Measurements from ENCODE around the gene TSPAN14. TPM values are rescaled to one million over a fixed set of nuclear protein-coding genes. Genes with fewer than 3 reads are reported as not detected.

TSPAN14 gene
- total RNA-seq, 1 experiment from 2014 or later, result 46.8 TPM

DNA sequence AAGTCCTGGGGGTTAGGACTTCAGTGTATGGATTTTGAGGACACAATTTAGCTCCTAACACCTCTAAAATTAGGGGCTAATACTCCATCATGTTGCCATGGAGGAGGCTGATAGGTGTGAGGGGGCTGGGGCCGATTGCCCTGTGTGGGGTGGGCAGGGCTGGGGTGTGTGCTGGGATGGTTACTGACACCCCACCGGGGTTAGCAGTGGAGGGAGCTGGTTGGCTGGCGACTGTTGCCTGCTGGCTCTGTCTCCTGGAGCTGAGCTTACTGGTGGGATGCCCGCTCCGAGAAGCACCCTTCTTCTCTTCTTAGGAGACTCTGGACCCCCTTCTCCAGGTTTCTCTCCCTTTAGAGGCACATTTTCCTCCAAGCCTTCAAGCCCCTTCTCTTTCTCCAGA, 61.4 kb downstream of the TSPAN14 start:
- H3K36me3 Mint-ChIP-seq (ENCODE audit: insufficient read depth in 1 of 3, low read depth in 3 of 3), result peaks cover 33 to 79% (median 60%) of the 10 kb centered on the region in 3 experiments; a peak in 6 of 7 replicates
- H3K9me3 Mint-ChIP-seq, result no peaks in the 10 kb centered on the region
- peaks cover 7% of the 10 kb centered on the region in 2 experiments for H3K4me1 Mint-ChIP-seq
- H3K4me3 Mint-ChIP-seq, result no peak overlapping the region
- no peak overlapping the region for H3K23ac ChIP-seq (ENCODE audit: insufficient read length, low read depth, low read length)
- TF ChIP-seq, protein P1, sequence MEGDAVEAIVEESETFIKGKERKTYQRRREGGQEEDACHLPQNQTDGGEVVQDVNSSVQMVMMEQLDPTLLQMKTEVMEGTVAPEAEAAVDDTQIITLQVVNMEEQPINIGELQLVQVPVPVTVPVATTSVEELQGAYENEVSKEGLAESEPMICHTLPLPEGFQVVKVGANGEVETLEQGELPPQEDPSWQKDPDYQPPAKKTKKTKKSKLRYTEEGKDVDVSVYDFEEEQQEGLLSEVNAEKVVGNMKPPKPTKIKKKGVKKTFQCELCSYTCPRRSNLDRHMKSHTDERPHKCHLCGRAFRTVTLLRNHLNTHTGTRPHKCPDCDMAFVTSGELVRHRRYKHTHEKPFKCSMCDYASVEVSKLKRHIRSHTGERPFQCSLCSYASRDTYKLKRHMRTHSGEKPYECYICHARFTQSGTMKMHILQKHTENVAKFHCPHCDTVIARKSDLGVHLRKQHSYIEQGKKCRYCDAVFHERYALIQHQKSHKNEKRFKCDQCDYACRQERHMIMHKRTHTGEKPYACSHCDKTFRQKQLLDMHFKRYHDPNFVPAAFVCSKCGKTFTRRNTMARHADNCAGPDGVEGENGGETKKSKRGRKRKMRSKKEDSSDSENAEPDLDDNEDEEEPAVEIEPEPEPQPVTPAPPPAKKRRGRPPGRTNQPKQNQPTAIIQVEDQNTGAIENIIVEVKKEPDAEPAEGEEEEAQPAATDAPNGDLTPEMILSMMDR (conservative IDR thresholded peaks at IDR 0.05), result no peak
- H3K9ac ChIP-seq (ENCODE audit: extremely low read depth, insufficient read length, low read length), result no peak overlapping the region
- H3K23me2 ChIP-seq (ENCODE audit: insufficient read length, low read depth, low read length, poor library complexity, severe bottlenecking), result no peaks in the 10 kb centered on the region
- H2BK5ac ChIP-seq (ENCODE audit: insufficient read length, low read length), result no peak overlapping the region
- H2AFZ ChIP-seq (ENCODE audit: low read length), result no peak overlapping the region
- H3K79me1 ChIP-seq (ENCODE audit: insufficient read depth, low read depth, low read length, poor library complexity, severe bottlenecking), result no peaks in the 10 kb centered on the region
- no peak for DNase-seq
- H2AK5ac ChIP-seq (ENCODE audit: insufficient read length, low read length), result no peak overlapping the region
- H3T11ph ChIP-seq (ENCODE audit: low read length), result no peak overlapping the region
- H3K27ac ChIP-seq (ENCODE audit: insufficient read length, low read depth, low read length), result no peak overlapping the region
- H2BK120ac ChIP-seq (ENCODE audit: low read depth, low read length, poor library complexity, severe bottlenecking), result no peak overlapping the region
- no peak overlapping the region for H2BK12ac ChIP-seq (ENCODE audit: insufficient read length, low read depth, low read length)
- H4K5ac ChIP-seq (ENCODE audit: insufficient read length, low read depth, low read length), result no peak overlapping the region
- no peak overlapping the region for H2BK20ac ChIP-seq (ENCODE audit: low read depth, low read length, poor library complexity, severe bottlenecking)
- no peaks in the 10 kb centered on the region for H3K27me3 ChIP-seq (ENCODE audit: insufficient read depth, low read length)
- H4K8ac ChIP-seq (replicated peaks; ENCODE audit: insufficient read length, low read depth, low read length), result no peak overlapping the region
- H3K4me1 ChIP-seq (ENCODE audit: insufficient read depth, low read length), result no peaks in the 10 kb centered on the region
- no peak overlapping the region for H3K27ac Mint-ChIP-seq
- H3K4ac ChIP-seq (ENCODE audit: low read depth, low read length), result no peak overlapping the region
- no peak overlapping the region for H2BK15ac ChIP-seq (ENCODE audit: low read depth, low read length)
- no peaks in the 10 kb centered on the region for H3K9me3 ChIP-seq (ENCODE audit: control insufficient read depth, low read depth, low read length)
- H3K14ac ChIP-seq (ENCODE audit: insufficient read depth, low read length), result no peak overlapping the region
- H4K20me1 ChIP-seq (ENCODE audit: control insufficient read depth, insufficient read depth, insufficient read length), result no peaks in the 10 kb centered on the region
- H3K18ac ChIP-seq (ENCODE audit: insufficient read length, low read depth, low read length), result no peak overlapping the region
- H3K79me2 ChIP-seq (ENCODE audit: insufficient read depth, low read length), result no peaks in the 10 kb centered on the region
- H4K91ac ChIP-seq (ENCODE audit: insufficient read length, low read depth, low read length), result no peak overlapping the region
- H3K4me2 ChIP-seq (ENCODE audit: insufficient read depth, insufficient read length, low read length), result no peak overlapping the region
- WGBS (ENCODE audit: extremely low coverage, insufficient read length, low lambda C conversion rate), result no CpG with 5 or more reads among the region's 5 CpGs
- H3K27me3 Mint-ChIP-seq (ENCODE audit: low read depth), result no peaks in the 10 kb centered on the region
- no peak overlapping the region for H3K56ac ChIP-seq (ENCODE audit: insufficient read length, low read depth, low read length)
